ENCODE measurements around the gene TSPEAR.

The TSPEAR gene

DNA sequence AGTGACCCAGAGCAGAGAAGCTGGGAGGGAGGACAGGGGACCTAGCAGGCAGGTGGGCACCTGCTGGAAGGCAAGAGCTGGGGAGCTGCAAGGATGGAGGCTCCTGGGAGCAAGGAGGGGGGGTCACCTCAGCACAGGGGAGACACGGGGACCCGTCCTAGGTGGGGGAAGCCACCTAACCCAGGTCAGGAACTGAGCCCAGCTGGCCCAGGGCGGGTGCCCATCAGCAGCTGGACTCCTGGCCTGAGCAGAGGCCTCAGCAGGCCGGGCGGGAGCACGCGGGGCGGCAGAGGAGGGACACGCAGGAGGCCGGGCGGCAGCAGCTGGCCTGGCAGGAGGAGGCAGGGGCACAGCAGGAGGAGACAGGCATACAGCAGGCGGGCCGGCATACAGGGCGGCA, 172.3 kb downstream of the TSPEAR start:
- no peak for DNase-seq

DNA sequence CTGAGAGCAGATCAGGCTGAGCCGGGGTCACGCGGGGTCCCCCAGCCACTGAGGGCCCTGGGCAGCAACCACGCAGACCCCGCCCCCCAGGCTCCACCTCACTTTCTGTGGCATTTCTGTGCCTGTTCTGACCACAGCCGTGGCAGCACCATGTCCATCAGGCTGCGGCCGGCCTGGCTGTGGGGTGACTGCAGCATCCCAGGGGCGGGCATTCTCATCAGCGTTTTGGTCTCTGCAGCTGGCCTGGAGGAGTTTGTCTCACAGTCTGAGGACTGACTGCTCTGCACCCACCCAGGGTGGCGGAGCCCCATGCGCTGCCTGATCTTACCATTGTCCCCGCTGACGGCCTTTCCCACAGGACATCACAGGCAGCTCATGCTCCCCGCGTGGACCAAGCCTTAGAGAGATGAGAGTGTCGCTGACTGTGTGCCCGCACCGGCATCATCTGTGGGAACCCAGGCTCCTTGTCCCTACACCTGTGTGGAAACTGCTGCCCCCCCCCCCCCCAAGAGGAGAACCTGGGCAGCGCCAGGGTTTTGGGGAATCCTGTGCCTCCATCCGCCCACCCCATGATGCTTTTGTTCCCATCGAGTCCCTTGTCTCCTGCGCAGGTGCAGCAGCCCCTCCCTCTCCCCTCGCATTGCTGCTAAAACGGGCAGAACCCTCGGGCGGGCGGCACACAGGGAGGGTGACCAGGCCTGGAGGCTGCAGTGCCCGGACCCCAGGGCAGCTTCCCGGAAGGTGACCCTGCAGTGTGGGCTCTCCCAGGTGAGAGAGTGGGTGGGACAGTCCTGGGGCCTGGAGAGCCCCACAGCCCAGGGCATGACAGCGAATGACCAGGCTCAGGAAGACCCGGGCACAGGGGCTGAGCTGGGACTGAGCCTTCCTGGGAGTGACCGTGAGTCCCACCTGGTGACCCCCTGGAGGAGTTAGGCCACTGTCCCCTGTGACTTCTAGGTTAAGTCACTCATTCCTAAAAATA, 173.2 kb downstream of the TSPEAR start:
- no peak for DNase-seq

DNA sequence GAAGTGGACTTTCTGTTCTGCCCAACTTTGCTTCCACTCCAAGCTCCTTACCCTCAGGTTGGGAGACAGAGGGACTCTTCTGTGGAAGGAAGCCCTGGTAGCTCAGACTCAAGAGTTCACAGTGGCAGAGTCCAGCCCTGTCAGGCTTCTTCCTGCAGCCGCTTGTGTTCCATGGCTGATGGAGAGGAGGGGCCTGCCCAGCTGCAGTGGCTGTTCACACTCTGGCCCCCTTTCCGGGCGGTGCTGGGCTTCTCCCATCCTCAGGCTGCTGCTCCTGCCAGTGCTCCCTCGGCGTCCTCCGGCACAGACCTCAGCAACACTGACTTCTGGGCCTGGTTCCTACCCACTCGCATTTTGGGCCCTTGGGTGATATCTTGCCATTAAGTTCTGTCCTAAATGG, 175.4 kb downstream of the TSPEAR start:
- DNase-seq: no peak

DNA sequence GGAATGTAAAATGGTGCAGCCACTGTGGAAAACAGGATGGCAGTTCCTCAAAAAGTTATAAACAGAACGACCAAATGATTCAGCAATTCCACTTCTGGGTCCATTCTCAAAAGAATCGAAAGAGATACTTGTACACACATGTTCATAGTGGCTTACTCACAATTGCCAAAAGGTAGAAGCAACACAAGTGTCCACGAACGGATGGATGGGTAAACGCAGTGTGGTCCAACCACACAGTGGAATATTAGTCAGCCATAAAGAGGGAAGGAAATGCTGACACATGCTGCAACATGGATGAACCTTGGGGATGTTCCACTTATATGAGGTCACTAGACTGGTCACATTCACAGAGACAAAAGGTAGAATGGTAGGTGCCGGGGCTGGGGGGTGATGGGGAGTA, 176.7 kb downstream of the TSPEAR start:
- no peak for DNase-seq

DNA sequence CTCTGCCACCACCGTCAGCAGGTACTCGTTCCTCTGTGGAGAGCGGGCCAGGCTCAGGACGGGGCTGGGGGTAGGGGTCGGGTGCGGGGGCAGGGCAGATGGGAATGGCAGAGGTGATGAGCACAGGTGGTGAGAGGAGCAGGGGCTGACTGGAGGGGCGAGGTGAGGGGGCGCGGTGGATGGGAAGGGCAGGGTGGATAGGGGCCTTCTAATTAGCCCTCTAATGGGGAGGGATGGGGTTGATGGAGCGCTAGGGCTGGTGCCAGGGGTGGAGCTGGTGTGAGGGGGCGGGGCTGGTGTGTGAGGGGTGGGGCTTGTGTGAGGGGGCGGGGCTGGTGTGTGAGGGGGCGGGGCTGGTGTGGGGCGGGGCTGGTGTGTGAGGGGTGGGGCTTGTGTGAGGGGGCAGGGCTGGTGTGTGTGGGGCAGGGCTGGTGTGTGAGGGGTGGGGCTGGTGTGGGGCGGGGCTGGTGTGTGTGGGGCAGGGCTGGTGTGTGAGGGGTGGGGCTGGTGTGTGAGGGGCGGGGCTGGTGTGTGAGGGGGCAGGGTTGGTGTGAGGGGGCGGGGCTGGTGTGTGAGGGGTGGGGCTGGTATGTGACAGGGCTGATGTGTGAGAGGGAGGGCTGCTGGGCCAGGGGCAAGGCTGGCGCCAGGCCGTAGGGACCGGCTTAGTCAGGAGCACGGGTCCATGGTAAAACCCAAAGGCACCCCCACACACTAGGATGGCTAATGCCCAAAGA, 177.3 kb downstream of the TSPEAR start:
- DNase-seq: no peak

DNA sequence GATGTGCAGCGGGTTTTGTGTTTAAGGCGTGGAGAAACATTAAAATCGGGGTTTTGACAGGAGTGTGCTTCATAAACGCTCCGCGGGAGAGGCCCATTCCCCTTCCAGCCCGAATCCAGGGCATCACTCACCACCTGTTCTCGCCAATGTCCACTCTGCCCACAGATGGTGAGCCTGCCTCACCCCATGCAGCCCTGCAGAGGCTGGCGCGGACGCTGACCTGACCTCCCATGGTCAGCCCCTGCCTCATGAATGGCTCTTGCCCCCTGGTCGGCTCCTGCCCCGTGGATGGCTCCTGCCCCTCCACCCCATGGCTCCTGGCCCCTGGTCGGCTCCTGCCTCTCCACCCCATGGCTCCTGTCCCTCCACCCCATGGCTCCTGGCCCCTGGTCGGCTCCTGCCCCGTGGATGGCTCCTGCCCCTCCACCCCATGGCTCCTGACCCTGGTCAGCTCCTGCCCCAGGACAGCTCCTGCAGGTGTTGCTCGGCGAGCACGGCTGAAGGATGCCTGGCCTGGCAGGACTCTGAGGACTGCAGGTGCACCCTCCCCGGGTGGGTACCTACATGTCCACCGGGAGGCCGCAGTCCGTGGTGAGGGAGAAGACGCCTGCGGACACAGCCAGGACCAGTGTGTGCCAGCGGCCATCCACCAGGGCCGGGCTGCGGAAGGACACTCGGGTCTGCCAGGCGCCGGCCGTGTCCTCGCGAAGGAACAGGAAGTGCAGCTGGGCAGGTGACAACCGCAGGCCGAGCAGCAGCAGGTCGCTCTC, 178.1 kb downstream of the TSPEAR start:
- DNase-seq: no peak

DNA sequence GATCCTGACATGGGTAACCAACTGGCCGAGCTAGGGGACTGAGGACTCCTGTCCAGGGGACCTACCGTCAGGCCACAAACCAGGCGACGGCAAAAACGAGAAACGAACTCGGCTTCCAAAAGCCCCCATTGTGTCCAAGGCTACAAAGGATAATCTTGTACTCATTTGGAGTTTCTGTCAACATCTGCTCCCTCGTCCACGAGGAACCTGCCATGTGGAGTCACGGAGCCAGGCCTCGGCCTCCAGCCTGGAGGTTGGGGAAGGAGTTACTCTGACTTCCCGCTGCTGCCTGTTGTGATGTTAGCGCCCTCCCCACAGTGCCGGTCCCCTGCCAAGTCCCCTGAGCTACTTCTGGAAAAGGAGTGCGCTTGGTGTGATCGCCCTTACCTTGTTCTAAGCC, 178.7 kb downstream of the TSPEAR start:
- DNase-seq: no peak

DNA sequence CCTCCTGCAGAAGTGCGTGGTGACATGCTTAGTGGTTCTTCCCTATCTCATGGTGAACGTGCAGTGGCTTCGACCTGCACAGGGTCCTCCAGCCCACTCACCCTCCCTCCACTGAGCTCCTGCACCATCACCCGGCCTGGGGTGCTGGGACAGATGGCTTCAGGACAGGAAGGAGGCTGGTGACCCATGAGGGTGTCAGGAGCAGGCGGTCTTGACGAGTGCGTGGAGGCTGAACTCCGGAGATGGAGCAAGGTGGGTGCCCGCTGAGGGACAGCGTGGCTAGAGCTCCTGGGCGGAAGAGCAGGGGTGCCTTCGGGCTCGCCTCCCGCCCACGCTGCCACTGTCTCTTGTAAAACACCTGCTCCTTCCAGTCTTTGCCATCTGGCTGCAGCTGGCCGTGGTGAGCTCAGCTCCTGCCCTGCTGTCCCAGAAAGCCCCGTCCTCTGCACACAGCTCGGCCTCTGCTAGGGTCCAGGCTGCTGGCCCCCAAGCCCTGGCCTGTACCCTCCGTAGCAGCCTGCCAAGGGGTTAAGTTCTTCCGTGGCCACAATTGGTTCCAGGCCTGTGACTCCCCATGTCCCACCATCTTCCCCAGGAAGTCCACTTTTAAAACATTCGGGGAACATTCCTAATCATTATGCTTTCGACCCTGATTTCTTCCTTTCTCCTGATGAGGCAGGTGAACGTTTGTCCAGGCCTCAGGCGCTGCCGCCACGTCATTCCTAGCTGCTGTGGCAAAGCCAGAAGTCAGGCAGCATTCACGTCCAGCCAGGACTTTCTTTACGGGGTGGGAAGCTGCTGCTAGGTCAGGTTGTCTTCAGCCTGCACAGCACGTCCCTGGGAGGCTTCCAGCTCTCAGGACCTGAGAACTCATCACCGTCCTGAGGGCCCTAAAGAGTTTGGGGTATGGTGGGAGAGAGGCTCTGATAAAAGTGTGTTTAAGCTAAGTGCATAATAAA, 179.5 kb downstream of the TSPEAR start:
- DNase-seq: no peak

DNA sequence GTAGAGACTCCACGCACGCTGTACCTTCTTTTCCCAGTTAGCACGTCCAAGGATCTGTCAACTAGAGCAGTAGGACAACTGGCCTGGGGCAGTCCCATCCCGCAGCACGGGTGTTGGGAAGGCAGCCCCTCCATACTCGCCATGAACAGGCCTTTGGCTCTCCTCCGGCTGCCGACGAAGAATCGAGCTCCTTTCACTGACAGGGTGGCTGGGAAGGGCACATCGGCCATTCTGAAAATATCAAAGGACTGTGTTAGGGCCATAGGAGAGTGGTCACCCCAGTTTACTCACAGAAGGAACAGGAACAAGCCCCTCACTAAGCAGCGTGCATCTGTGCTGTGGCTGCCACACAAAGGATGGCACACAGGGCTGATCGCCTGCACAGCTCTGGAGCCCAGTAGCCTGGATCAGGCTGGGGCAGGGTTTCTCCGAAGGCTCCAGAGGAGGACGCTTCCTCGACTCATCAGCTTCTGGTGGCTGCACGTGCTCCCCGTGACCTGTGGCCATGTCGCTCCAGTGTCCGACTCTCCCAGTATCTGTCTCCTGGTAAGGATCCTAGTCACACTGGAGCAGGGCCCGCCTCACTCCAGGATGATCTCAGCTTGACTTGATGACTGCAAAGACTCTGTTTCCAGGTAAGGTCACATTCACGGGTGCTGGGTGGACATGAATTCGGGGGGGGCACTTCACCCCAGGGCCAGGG, 180.3 kb downstream of the TSPEAR start:
- no peak for DNase-seq

DNA sequence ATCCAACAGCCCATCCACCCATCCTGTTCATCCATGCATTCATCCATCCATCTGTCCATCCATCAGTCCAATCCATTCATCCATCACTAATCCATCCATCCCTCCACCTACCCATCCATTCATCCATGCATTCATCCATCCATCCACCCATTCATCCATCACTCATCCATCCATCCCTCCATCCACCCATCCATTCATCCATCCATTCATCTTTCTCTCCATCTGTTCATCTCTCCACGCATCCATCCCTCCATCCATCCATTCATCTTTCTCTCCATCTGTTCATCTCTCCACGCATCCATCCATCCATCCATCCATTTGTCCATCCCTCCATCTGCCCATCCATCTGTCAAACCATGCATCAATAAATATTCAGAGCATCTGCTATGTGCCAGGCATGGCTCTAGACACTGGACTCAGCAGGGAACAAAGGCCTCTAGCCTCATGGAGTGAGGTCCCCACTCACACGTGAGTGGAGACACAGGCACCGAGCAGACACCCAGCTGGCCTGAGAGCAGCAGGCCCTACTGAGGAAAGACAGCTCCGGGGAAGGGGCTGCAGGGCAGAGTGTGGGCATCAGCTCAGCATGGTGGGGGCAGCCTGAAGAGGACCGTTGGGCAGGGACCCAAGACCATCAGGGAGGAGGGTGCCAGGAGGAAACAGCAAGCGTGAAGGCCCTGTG, 181.0 kb downstream of the TSPEAR start:
- no peak for DNase-seq

DNA sequence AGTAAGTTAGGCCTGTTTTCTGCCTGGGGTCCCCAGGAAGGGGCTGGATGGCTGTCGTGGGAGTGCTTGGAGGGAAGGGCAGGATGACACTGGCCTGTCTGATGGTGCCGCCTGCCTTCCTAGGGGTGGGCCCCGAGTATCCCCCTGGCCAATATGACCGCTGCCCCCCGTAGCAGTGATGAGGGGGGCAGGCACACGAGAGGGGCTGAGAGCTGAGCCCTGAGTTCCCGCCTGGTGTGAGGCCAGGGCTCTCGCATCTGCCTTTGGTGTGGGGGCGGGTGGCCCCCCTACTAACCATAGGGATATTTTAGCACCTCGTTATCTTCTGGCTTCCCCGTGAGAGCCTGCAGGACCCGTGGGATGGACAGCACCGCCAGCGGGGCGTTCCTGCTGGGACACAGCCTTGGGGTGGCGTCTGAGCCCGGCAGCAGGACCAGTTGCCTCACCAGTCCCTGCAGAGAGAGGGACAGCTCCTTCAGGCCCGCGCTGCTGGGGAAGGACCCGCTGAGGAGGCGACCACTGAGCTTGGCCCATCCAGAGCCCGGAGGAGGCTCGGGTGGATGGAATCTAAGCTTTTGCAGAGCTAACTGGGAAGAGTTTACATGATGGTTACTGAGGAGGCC, 181.8 kb downstream of the TSPEAR start:
- DNase-seq: no peak

DNA sequence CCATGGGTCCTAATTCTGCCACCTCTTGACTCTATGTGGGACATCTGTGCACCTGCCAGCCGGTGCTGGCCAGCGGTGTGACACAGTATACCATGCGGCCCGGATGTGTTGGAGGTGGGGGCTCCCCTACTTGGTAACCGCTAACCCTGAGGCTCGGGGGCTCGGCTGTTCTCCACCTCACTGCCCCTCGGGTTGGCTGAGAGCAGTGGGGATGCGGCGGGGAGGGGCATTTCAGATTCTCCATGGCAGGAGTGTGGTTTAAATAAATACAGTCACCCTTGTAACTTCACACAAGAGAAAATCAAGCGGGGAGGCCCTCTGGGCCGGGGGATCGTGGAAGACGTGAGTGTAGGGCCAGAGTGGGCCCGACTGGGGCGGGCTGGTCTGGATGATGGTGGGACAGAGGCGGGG, 182.4 kb downstream of the TSPEAR start:
- DNase-seq: no peak

DNA sequence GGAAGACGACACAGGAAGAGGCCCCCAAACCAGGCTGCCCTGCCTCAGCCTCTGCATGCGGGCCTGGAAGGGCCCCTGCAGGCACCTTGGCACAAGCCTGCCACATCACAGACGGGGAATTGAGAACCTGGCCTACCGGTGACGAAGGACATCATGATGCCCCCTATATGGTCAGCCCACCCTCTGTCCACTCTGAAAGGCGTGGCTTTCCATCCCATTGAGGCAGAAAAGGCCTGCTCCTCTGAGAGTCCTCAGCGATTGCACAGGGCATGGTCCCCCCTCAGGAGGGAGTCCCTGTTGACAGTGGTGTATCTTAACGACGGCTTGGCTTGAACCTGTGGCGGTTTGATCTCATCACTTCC, 182.8 kb downstream of the TSPEAR start:
- no peak for DNase-seq

DNA sequence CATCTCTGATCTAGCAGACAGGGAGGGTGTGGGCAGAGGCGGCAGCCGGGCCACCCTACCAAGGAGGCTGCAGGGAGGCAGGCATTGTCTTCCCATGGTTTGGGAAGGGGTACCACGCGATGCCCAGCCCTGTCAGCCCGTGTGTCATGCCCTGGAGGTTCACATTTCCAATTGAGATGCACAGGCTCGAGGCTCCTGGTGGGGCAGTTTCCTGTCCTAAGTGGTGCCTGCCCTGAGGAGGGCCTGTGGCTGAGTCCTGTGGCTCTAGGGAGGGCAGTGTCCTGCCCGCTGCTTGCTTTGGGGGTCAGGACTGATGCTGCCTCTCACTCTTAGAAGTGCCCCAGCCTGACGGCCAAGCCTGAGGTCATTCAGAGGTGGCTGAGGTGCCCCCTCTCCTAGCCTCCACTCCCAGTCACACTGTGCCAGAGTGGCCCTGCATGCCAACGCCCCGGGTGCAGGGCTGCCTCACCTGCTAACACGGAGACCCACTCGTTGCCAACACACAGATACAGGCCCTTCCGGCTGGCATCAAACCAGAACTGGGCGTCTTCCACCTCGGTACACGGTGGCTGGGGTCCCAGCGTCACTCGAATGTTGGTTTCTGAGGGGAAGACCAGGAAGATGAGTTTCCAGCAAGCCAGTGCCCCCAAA, 183.3 kb downstream of the TSPEAR start:
- DNase-seq: no peak

DNA sequence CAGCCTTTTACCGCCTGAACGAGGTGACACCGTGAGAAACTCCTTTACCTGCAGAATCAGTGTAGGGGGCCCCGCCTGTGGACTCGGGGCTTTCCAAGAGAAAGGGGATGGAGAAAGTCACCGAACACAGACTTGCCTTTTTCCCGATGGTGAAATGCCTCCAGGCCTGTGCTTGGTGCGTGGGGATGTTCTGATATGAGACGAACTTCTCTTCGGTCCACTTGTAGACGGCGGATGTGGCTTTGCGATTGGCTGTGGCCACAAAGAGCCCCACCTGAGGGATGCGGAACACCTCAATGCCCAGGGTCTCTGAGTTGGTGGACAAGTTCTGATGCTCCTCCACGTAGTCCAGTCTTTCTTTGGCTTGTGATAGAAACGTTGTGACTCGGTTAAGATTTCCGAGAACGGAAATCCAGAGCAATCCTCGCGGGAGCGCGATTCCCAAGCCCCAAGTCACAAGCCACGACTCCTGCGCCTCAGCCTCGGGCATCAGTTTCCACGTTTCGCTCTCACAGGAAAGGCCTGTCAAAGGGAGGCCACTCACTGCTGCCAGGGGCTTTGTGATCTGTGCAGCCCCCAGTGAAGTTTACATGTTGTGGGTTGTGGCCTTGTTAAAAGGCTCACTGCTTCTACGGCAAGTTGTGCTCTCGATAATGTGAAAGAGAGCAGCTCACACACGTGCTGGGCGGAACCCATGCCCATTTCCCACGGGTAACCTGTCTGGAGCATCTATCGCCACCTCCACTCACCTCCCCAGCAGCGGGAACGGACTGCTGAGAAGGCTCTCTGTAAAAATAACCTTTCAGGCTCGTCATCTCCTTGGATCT, 184.0 kb downstream of the TSPEAR start:
- no peak for DNase-seq

DNA sequence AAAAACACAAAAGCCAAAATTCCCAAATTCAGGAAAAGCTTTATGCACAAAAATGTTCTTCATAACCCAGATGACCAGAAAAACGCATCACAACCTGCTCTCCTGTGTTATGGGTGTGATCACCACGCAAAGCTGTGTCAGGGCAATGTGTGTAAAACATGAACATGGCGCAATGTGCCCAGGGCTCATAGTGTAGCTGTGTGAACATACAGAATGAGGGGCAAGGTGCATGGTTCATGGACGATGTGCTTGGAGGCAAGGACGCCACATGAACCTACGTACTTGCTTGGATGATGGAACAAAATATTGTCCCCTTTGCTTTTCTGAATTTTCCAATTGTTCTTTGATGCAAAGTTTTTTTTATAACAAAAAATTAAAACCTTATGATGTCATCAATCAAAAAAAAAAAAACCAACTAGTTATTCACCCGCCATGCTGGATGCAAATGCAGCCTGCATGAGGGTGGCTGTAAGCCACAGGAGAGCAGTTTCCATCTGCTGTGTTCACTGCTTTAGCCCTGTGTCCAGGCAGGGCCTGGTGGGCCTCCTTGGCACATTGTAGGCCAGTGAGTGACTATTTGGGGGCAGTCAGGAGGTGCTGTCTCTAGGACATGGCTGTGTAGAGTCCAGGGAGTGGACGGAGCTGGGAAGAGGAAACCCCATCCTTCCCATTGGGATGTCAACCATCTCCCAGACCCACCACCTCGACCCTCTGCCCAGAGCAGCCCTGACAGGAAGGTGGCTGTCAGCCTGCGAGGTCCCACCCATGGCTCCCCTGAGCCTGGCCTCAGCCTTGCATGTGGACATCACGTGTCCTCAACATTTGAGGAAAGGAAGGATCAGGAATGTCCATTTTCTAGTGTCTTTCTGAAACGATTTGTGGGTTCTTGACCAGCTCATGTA, 185.0 kb downstream of the TSPEAR start:
- DNase-seq: no peak

DNA sequence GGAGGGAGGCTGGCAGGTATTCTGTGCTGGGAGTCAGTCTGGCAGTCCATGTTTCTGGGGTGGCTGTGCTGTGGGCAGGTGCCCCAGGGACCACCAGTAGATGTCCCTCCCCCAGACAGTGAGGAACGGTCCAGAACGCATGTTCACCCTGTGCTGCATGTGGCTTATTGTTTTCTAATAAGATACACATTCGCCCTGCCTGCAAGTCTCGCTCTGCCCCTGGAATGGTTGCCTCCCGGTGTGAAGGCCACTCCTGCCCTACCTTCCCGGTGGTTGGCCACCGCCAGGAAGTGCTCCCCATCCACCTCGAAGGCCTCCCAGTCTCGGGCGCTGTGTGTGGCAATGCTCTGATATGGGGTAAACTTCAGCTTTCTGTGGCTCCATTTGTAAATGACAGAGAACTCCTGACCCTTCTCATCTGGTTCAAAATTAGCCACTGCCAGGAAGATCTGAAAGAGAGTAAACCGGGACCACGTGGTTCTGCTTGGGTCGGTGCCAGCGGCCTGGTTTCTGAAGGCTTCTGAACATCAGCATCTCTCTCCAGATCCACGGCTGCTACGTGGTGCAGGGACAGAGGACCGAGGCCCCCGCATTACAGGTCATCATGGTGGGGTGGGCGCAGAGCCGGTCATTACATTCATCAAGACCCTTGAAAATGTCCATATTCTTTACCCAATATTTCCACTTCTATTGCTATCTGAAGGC, 185.8 kb downstream of the TSPEAR start:
- DNase-seq: no peak

All from CD4-positive, alpha-beta T cell treated with Interleukin-12 subunit alpha and Interleukin-12 subunit beta, for 1 hour (primary cell).